Brain microvascular endothelial cell (primary cell): ENCODE results near the gene RANBP10.

Source experiments
- DNase-seq: peaks from one replicate; pipeline ENCODE4 v3.0.0-alpha.2; 2020
- H3K27ac ChIP-seq: fragments of 250-450 bp; sonication (Bioruptor Pico); 2 replicates; pipeline ENCODE4 v1.5.1; 2020; ENCODE audit warnings: mild to moderate bottlenecking, moderate library complexity
- H3K27me3 ChIP-seq: fragments of 250-450 bp; sonication (Bioruptor Pico); replicated peaks from 2 replicates; pipeline ENCODE4 v1.5.1; 2020; ENCODE audit warnings: mild to moderate bottlenecking
- H3K36me3 ChIP-seq: fragments of 250-450 bp; sonication (Bioruptor Pico); replicated peaks from 2 replicates; pipeline ENCODE4 v1.5.1; 2020; ENCODE audit warnings: mild to moderate bottlenecking
- H3K4me3 ChIP-seq: 2 replicates; pipeline ENCODE4 v1.5.1; 2011; ENCODE audit warnings: low read depth, mild to moderate bottlenecking, control low read depth, low read length, moderate library complexity
- in situ Hi-C: cut with HindIII; loops from 2 replicates; pipeline ENCODE4 v1.10.0; 2017; ENCODE audit warnings: low sequenced_read_pairs, low pct_ligation_motif_present
- TF ChIP-seq, protein P1 (sequence below): IDR thresholded peaks from 2 replicates; pipeline ENCODE4 v1.5.1; 2011; ENCODE audit warnings: low read depth, mild to moderate bottlenecking, moderate library complexity, low read length, control low read depth, inconsistent platforms; ENCODE audit errors: missing control alignments

The RANBP10 gene

DNA sequence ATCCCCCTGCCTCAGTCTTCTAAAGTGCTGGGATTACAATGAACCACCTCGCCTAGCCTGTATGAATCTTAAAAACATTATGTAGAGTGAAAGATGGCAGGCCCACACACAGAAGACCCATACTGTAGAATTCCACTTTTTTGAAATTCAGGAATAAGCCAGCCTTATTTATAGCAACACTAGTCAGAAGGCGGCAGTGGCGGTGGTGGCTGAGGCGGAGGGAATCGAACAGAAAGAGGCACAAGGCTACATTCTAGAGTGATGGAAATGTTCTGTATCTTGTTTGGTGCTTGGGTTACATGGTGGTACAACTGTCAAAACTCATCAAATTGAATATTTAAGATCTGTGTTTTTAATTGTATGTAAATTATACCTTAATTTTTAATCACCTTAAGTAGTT lies 98.6 kb downstream of the RANBP10 start:
- no peaks in the 10 kb centered on the region for H3K36me3 ChIP-seq
- no peaks in the 10 kb centered on the region for H3K27me3 ChIP-seq
- DNase-seq: no peak
- in situ Hi-C loops: loop anchor here (25.0 kb wide), 1 partner anchor 205 kb away; no protein-coding TSS in a partner anchor
- TF ChIP-seq, protein P1, sequence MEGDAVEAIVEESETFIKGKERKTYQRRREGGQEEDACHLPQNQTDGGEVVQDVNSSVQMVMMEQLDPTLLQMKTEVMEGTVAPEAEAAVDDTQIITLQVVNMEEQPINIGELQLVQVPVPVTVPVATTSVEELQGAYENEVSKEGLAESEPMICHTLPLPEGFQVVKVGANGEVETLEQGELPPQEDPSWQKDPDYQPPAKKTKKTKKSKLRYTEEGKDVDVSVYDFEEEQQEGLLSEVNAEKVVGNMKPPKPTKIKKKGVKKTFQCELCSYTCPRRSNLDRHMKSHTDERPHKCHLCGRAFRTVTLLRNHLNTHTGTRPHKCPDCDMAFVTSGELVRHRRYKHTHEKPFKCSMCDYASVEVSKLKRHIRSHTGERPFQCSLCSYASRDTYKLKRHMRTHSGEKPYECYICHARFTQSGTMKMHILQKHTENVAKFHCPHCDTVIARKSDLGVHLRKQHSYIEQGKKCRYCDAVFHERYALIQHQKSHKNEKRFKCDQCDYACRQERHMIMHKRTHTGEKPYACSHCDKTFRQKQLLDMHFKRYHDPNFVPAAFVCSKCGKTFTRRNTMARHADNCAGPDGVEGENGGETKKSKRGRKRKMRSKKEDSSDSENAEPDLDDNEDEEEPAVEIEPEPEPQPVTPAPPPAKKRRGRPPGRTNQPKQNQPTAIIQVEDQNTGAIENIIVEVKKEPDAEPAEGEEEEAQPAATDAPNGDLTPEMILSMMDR: no peak
- no peak overlapping the region for H3K4me3 ChIP-seq
- H3K27ac ChIP-seq: no peak overlapping the region

DNA sequence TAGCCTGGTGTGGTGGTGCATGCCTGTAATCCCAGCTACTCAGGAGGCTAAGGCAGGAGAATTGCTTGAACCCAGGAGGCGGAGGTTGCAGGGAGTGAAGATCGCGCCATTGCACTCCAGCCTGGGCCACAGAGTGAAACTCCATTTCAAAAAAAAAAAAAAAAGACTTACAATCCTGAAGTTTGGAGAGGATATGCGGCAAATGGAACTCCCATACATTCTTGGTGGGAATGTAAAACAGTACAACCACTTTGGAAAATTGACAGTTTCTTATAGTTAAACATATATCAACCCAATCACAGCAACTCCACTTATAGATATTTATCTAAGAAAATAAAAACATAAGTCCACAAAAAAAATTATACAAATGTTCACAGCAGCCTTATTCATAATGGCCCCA lies 99.2 kb downstream of the RANBP10 start:
- TF ChIP-seq, protein P1: no peak
- no peak overlapping the region for H3K4me3 ChIP-seq
- DNase-seq: no peak
- no peaks in the 10 kb centered on the region for H3K36me3 ChIP-seq
- no peaks in the 10 kb centered on the region for H3K27me3 ChIP-seq
- in situ Hi-C loops: loop anchor here (25.0 kb wide), 1 partner anchor 205 kb away; no protein-coding TSS in a partner anchor
- H3K27ac ChIP-seq: no peak overlapping the region

GRCh38 chr16:67704110-67704509 lies 102.2 kb downstream of the RANBP10 start:
- H3K27ac ChIP-seq: no peak overlapping the region
- no peak for DNase-seq
- TF ChIP-seq, protein P1: no peak

GRCh38 chr16:67703626-67704025 lies 102.7 kb downstream of the RANBP10 start:
- H3K36me3 ChIP-seq: no peaks in the 10 kb centered on the region
- no peaks in the 10 kb centered on the region for H3K27me3 ChIP-seq
- no peak for DNase-seq
- in situ Hi-C loops: loop anchor here (25.0 kb wide), 1 partner anchor 209 kb away; no protein-coding TSS in a partner anchor
- no peak overlapping the region for H3K27ac ChIP-seq
- TF ChIP-seq, protein P1: no peak
- no peak overlapping the region for H3K4me3 ChIP-seq

More at GRCh38 chr16:67704110-67704509, 102.2 kb downstream of the RANBP10 start:
- Histone ChIP-seq H3K27me3 (no peaks in the 10 kb centered on the region), H3K36me3 (no peaks in the 10 kb centered on the region), H3K4me3 (no peak overlapping the region)
- in situ Hi-C loops: loop anchor here (25.0 kb wide), 1 partner anchor 208 kb away; no protein-coding TSS in a partner anchor

GRCh38 chr16:67702130-67702529 lies 104.2 kb downstream of the RANBP10 start:
- TF ChIP-seq, protein P1: no peak
- in situ Hi-C loops: loop anchor here (25.0 kb wide), 1 partner anchor 210 kb away; no protein-coding TSS in a partner anchor
- H3K4me3 ChIP-seq: no peak overlapping the region
- H3K27me3 ChIP-seq: no peaks in the 10 kb centered on the region
- DNase-seq: no peak
- no peaks in the 10 kb centered on the region for H3K36me3 ChIP-seq
- no peak overlapping the region for H3K27ac ChIP-seq

DNA sequence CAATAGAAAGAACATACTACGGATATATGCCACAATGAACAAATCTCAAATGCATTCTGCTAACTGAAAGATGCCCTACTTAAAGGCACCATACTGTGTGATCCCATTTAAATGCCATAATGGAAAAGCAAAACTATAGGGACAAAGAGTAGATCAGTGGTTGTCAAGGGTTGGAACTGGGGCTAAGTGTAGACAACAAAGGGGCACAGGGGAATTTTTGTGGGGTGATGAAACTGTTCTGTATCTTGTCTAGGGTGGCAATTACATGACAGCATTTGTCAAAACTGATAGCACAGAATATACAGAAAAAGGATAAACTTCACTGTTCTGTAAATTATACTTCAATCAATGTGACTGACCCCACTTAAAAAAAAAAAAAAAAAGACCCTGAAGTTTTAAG lies 104.9 kb downstream of the RANBP10 start:
- no peaks in the 10 kb centered on the region for H3K27me3 ChIP-seq
- no peak for DNase-seq
- no peak overlapping the region for H3K4me3 ChIP-seq
- TF ChIP-seq, protein P1: no peak
- no peak overlapping the region for H3K27ac ChIP-seq
- no peaks in the 10 kb centered on the region for H3K36me3 ChIP-seq
- in situ Hi-C loops: loop anchor here (25.0 kb wide), 1 partner anchor 211 kb away; no protein-coding TSS in a partner anchor
